ENCODE data around the gene FAM187B.

FAM187B gene

DNA sequence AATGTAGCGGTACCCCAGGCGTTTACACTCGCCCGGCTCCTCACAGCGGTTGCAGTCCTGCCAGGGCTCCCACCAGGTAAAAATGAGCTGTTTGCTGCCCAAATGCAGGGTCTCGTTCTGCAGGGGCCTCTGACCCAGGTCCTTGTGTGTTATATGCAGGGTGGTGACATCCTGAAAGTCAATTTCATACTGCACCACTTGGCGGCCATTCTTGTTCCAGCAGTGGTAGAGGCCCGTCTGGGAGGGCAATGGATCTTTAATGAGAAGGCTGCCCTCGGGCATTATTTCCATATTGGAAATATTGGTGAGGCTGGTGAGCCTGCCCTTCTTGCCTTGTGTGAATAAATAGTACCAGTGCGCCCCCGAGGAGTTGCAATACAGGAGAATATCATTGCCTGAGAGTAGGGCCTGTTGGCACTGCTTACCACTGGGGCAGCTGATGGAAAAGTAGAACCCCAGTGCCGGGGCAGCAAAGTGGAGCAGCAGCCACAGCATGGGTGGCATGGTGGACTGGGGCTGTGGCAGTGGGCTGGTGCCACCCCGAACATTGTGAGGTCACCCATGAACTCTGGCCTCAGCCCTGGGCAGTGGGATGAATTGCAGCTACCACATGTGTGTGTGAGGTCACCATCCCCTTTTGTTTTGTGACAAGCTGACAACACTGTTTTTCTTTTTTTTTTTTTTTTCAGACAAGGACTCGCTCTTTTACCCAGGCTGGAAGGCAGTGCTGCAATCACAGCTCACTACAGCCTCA is at the start of gene FAM187B:
Gene FAM187B, minus strand, starts transcription at position 563 of the 754 bp plus-strand sequence. Its CDS starts 59 bp downstream, at position 504.
- peak; percentile 84 for DNase-seq

DNA sequence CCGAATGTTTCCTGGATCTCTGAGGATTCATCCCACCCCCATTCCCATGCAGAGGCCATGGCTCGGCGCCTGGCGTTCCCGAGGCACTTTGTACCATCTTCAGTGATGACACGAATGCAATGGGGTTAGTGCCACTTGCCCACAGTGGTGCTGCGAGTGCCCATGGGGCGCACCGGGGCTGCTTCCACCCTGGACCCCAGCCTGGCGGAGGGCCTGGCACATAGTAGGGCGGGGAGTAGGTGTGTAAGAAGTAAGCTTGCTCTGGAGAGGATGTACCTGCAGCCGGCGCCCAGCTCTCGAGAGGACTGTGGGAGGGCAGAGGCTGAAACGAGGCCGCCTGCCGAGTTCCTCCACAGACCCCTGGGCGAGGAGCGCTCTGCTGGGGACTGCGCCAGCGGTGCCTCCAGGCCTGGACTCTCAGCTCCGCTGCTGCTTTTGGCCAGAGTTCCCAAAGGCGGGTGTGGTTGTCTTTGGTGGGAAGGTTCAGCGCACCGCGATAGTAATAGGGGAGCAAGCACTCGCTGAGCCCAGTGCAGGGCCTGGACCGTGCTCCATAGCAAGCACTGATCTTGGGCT is 48.3 kb upstream of the FAM187B start:
- DNase-seq, result no peak

DNA sequence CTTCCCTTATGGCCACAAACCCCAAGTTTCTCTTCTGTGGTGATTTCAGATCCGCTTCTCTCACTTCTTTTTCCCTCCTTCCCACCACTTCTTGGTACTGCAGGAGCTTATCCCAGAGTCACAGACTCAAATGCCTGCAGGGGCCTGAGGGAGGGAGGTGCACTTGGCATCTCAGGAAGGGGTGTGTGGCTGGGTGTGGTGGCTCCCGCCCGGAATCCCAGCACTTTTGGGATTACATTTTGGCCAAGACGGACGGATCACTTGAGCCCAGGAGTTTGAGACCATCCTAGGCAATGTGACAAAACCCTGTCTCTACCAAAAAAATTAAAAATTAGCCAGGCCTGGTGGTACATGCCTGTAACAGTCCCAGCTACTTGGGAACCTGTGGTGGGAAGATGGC is 45.8 kb upstream of the FAM187B start:
- peak; percentile 23 for DNase-seq

DNA sequence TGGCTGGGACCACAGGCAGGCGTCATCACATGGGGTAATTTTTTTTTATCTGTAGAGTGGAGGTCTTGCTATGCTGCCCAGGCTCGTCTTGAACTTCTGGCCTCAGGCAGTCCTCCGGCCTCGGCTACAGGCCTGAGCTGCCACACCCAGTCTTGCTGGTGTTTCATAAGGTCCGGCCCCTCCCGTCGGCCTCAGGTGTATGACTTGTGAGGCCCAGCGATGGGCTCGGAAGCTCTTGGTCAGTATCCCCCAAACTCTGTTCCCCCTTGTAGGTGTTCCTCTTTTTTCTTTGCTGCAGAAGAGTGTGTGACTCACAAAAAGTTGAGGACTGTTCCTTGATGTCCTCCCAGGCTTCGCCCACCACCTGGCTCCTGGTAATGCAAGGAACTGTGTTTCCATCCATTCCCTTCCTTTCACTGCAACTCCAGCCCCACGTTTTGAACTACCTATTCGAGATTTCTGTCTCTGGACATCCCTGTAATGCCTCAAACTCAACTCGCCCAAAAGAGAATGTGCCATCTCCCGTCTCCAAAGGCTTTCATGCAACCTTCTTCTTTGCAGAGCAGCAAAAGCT is 45.2 kb upstream of the FAM187B start:
- no peak for DNase-seq

DNA sequence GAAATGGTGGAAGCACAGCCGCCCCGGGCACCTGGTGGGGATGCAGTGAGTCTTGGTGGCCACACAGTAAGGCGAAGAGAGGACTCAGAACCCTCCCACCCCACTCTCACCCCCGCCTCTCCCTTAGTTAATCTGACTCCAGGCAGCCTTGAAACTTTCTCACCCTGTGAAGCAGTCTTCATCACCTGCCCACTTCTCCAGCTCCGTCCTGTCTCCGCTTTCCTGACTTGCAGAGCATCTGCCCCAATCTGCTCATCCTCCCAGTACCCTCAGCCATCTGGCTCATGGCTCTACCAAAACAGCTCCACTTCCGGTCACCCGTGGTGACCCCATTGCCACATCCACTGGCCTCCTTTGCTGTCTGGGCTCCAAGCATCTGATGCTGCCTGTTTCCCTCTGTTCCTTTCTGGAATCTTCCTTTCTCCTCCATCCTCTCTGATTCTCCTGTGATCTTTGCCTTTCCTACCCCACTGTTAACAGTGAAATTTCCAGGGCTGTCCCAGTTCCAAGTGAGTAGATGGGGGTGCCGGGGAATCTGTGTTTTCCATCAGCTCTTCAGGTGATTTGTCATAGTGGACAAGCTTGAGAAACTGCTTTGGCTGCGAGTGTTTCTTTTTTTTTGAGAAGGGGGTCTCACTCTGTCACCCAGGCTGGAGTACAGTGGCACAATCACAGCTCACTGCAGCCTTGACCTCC is 44.6 kb upstream of the FAM187B start:
- no peak for DNase-seq

DNA sequence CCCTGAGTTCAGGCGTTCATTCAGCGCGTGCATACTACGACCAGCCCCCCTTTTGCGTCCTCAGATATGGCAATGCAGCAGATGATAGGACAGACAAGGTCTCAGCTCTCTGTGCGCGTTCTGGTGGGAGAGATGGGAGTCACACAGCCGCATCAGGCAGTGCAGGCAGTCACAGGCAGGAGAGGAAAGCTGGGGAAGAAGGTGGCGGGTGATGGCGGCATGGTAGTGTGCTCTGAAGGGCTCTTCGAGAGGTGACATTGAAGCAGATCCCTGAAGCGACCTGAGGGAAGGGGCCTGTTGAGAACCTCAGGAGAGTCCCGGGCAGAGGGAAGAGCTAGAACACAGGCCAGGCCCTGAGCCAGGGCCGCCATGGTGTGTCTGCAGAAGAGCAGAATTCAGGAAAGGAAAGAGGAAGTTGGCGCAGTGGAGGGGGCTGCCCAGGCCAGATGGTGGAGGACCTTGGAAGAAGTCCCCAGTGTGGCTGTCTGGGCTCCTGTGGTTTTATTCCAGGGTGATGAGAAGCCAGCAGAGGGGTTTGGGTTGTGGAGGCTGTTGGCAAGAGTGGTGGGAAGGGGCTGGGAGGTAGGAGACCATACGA is 43.7 kb upstream of the FAM187B start:
- peak; percentile 73 for DNase-seq

DNA sequence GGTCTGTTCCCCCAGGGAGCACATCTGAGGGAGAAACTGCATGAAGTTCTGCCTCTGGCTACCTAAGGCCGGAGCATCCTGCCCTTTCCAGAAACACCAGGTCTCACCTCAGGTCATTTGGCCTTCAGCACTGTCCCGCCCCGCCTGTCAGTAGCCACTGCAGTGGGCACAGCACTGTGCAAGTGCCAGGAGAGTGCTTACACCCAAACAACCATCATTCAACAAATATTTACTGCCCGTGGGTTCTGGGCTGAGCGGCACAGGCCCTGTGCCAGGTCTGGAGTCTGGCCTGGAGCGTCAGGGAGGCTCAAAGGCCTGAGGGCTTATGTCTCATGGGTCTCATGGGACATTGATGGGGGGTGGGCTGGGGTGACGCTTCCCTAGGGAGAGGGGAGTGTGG is 43.0 kb upstream of the FAM187B start:
- DNase-seq, result no peak

DNA sequence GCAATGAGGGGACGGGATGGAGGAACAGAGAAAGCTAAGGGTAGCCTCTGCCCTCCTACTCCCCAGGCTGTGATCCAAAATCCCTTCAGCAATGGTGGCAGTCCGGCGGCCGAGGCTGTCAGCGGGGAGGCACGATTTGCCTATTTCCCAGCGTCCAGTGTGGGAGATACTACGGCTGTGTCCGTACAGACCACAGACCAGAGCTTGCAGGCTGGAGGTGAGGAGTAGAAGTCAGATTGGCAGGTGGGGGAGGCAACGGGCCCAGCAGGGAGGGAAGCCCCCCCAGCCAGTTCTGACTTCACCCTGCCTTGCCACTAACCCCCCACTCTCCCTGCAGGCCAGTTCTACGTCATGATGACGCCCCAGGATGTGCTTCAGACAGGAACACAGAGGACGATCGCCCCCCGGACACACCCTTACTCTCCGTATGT is 41.9 kb upstream of the FAM187B start:
- no peak for DNase-seq

DNA sequence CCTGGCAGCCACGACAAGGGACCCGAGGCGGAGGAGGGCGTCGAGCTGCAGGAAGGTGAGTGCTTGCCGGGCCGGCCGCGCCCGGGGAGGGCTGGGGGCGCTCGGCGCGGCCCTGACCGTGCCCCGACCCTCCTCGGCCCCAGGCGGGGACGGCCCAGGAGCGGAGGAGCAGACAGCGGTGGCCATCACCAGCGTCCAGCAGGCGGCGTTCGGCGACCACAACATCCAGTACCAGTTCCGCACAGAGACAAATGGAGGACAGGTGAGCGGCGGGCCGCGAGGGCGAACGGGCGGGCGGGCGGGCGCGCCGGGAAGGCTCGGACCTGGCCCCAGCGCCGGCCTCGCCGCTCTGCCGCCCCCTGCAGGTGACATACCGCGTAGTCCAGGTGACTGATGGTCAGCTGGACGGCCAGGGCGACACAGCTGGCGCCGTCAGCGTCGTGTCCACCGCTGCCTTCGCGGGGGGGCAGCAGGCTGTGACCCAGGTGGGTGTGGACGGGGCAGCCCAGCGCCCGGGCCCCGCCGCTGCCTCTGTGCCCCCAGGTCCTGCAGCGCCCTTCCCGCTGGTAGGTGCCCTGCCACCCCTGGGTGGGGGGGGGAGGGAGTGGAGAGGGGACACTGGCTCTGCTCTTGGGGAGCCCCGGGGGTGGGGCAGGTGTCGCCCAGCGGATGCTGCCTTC is 41.0 kb upstream of the FAM187B start:
- peak; percentile 69 for DNase-seq

DNA sequence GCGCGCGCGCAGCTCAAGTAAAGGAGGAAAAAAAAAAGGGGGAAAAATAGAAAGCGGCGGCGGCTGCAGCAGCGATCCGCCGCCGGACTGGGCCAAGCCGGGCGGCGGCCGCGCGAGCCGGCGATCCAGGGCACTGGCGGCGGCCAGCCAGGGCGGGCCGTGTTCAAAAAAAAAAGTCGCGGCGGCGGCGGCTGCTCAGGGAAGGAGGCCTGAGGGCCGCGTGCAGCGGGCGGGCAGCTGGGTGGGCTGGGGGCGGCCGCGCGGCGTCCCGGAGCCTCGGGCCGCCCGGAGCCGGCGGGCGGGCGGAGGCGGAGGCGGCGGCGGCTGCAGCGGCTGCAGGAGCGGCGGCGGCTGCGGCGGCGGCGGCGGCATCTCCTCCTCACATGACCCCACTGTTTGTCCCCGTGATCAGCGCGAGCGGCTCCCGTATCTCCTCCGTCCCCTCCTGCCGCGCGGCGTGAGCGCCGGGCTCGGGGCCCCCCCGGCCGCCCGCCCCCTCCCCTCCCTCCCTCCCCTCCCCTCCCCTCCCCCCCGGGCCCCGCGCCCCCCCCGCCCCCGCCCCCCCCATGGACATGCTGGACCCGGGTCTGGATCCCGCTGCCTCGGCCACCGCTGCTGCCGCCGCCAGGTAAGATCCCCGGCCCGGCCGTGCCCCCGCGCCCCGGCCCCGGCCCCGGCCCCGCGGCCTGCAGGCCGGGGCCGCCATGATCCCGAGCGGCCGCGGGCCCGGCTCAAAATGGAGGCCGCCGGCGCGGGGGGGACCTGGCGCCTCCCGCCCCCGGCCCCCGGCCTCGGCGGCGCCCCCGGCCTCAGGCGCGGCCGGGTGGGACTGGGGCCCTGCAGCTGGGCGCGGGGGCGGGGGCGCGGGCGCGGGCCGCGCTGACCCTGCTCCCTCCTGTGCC is 40.2 kb upstream of the FAM187B start, which contains the start of gene USF2:
Gene USF2, plus strand, starts transcription at position 427 of the 902 bp plus-strand sequence. Its CDS starts 140 bp downstream, at position 567.
- peak; percentile 62 for DNase-seq

DNA sequence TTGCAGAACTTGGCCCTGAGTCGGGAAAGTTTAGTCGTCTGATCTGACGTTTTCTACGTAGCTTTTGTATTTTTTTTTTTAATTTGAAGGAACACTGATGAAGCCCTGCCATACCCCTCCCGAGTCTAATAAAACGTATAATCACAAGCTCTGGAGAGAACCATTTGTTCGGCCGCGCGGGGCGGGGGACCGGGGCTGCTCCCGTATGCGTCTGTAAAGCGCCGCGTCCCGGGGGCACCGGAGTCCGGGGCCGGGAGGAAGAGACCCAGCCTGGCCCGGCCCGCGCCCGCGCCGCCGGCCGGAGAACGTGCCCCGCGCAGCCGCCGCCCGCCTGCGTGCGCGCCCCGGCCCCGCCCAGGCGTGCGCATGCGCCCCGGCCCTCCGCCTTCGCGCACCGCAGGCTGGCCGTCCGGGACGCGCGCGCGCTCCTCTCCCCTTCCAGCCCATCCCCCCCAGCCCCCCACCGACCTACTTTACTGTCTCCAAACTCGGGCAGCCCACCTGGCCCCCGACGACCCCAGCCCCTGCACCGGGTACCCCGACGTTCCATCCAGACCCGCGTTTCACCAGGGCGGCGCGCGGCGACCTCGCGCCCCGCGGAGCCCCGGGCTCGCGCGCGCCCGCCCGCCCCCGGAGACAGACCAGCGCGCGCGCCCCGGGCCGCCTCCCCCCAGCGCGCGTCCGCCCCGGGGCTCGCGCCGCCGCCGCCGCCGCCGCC is 39.4 kb upstream of the FAM187B start:
- peak; percentile 76 for DNase-seq

DNA sequence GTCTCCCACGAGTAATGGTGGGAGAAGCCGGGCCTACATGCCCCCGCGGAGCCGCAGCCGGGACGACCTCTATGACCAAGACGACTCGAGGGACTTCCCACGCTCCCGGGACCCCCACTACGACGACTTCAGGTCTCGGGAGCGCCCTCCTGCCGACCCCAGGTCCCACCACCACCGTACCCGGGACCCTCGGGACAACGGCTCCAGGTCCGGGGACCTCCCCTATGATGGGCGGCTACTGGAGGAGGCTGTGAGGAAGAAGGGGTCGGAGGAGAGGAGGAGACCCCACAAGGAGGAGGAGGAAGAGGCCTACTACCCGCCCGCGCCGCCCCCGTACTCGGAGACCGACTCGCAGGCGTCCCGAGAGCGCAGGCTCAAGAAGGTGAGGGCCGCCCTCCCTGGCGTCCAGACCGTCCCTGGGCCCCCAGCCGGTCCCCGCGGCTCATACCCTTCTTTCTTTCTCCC is 38.8 kb upstream of the FAM187B start:
- no peak for DNase-seq

DNA sequence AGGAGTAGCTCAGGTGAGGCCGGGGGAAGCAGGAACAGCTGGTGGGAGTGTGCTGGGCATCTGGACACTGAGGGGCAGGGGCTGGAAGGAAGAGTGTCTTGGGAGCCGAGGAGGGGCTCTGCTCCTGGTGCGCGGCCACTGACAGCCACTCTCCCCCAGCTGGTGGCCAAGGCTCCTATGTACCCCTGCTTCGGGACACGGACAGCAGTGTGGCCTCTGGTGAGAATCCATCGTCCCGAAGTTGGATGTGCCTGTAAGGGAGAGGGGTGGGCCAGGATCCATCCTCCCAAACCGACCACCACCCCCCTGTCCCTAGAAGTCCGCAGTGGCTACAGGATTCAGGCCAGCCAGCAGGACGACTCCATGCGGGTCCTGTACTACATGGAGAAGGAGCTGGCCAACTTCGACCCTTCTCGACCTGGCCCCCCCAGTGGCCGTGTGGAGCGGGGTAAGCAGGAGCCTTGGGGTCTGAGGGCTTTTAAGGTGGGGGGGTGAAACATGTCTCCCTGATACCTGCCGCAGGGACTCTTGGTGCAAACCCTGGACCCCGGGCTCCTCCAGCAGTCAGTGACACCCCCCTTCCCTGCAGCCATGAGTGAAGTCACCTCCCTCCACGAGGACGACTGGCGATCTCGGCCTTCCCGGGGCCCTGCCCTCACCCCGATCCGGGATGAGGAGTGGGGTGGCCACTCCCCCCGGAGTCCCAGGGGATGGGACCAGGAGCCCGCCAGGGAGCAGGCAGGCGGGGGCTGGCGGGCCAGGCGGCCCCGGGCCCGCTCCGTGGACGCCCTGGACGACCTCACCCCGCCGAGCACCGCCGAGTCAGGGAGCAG is 38.2 kb upstream of the FAM187B start:
- no peak for DNase-seq

DNA sequence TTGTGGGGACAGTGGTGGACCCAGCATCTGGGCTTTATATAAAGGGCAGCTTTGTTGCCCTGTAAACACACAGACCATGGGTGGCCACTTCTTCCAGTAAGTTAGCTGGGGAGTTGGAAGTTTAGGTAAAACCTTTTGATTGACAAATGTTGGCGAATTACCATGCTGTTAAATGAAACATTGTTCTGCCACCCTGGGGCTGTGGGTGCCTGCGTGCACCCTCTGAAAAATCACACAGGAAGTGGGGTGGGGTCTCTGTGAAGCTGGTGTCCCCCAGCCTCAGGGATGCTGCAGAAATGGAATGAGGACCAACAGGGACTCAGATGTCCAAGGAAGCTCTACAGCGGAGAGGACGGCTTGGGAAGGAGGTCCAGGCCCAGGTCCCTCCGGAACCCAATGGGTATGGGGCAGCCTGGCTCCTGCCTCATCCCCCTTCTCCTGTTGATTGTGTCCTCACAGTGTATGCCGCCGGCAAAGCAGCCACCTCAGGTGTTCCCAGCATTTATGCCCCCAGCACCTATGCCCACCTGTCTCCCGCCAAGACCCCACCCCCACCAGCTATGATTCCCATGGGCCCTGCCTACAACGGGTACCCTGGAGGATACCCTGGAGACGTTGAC is 37.5 kb upstream of the FAM187B start:
- DNase-seq, result no peak

DNA sequence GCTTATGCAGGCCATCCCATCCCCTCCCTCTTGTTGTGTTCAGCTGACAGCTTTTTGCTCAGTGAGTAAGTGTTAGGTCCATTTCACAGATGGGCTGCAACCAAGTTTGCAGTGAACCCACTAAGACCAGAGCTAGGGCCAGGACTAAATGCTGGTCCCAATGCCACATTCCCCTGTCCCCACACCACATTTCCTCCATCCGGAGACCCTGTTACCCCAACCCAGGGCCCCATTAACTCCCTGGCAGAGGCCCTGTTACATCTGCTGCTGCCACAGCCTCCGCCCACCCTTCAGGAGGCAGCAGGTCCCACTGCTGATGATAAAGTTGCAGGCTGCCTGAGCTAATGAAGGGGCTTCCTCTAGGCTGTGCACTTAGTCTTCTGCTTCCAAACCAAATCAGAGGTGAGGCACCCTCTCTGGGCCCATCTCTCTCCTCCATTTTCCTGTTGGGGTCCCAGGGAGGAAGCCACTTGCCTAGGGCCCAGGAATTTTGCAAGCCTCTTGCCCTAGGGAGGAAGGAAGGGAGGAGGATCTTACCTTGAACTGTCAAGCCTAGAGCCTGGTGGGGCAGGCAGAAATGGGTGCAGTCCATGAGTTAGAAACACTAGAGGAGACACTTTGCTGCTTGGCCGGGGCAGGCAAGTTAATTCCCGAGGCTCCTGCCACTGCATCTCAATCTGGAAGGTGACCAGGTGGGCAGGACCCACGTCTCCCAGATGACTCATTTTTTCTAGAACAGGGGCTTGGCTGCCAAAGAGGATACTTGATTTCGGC is 36.8 kb upstream of the FAM187B start:
- no peak for DNase-seq

DNA sequence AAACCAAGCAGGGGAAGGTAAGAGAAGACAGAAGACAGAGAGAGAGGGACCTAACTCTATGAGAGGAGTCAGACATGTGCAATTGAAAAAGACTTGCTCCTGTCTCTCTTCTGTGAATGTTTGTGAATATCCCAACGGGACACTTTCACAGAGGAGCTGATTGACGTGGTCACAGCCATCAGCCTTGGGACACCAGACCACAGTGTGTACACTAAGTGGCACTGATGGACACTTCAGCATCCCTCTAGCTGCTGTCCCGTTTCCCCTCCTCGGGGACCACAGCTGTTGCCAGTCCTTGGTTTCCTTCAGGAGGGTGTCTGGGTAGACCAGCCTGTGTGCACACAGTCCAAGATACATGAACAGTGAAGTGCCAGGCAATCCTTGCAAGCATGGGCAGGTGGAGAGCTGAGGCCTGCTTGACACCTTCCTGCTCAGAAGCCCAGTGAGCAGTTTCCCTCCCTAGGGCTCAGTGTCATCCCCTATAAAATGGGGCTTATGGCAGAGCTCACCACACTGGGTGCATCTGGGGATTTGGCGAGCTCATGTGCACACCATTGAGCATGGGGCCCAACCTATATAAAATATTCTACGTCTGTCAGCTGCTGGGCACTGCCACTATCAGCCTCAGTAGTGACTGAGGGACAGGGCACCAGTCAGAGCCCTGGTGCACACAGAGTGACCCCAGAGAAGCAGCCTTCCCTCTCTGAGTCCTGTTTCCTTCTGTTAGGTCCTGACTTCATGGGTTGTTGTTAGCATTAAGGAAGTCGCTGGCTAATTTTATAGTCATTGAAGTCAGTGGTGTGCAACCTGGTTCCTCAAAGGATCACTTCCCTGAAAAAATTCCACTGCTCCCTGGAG is 36.0 kb upstream of the FAM187B start:
- peak; percentile 57 for DNase-seq

DNA sequence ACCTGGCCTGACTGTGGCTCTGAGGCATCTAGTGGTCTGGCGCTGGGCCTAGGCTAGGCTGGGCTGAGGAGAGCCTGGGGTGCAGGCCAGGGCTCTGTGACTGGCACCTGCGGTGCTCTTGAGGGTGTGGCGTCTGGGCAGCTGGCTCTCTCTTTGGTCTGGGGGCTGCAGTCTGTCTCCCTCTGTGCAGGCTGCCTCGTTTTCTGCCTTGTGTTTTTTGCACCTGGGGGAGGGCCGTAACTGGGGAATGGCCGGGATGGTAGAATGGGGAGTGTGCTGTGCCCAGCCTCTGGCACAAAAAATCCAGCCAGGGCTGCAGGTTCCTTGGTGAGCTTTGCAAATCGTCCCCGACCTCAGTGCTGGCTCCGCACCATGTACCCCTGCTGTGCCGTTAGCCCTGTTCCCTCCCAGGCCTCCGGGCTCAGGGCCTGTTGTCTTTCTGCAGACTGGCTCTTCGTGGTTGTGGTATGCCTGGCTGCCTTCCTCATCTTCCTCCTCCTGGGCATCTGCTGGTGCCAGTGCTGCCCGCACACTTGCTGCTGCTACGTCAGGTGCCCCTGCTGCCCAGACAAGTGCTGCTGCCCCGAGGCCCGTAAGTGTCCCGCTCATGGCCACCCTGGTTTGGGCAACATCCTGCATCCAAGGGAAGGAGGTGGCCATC is 33.7 kb upstream of the FAM187B start:
- no peak for DNase-seq
